ENCODE results near the gene JMJD8.

JMJD8 gene

DNA sequence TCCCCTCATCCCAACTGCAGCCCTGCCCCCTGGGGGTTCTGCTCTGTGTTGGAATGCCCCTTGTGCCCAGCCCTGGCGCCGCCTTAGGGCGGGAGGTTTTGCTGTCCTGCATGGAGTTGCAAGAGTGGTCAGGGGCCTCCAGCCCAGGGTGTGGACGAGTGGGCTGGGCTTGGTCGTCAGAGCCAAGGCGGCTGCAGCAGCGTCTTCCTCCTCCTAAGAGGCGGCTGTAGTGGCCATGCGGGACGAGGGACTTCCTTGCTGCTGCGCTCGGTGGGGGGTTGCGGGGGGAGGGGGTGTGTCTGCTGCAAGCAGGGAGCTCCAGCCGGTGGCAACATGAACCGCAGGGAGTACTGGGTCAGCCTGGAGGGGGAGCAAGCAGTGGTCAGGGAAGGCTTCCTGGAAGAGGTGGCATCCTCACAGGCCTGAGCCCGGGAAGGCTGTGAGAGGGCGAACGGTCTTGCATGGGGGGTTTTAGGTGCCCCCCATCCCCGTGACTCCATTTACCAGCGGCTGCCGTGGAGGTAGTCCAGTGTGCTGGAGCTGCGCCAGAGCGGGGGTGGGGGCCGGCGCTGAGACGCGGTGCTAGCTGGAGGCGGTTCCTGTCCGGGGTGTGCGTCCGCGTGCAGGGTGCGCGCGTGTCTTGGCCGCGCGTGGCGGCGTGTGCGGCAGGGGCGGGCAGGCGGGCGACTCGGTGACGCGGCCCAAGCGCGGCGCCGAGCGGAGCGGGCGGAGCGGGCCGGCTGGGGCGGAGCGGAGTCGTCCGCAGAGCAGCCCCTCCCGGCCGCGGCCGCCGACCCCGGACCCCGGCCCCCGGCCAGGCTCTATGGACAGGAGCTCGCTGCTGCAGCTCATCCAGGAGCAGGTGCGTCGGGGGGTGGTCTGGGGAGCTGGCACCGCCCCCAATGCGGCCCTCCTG is 8.9 kb downstream of the JMJD8 start, which contains the start of gene RHBDL1:
Gene RHBDL1 (plus strand): TSS at position 704 of the 916 bp plus-strand sequence. CDS start 120 bp downstream, at position 824.
- no peak for DNase-seq

DNA sequence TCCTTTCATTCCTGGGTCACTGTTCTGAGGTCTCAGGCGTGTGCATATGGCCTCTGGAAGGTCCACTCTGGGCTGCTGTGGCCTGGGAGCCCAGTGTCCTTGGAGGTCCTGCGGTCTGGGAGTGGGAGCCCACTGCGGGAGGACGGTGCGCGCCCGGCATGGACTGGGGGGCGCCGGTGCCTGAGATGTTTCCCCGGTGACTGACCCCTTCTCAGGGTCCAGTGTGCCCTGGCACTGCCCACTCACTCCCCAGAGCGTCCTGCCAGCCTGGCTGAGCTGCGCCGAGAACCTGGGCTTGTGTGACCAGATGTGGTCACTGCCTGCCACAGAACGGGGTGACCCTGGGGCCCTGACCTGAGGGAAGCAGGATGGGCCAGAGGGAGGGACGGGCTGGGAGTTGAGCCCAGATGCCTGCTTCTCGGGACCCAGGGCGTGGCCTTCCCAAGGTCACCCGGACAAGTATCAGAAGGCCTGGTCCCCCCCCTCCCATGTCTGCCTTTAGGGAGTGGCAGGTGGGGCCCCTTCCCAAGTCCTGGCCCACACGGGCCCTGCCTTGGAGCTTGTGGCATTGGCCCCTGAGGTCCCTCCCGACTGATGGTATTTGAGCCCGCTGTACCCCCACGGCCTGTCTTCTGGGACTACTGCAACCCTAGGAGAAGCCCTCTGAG is 9.8 kb downstream of the JMJD8 start:
- no peak for DNase-seq

- DNase-seq: no peak
These were observed 10.6 kb downstream of the JMJD8 start for GRCh38 chr16:673399-673991.

DNA sequence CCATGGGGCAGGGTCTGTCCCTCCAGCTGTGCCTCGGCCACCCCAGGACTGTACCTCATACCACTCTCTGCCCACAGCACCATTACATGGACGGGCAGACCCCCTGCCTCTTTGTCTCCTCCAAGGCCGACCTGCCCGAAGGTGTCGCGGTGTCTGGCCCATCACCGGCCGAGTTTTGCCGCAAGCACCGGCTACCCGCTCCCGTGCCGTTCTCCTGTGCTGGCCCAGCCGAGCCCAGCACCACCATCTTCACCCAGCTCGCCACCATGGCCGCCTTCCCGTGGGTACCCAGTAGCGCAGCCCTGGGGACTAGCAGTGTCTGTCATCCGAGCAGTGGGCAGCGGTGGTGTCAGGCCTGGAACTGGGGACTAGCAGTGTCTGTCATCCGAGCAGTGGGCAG is 11.3 kb downstream of the JMJD8 start:
- DNase-seq: no peak

GRCh38 chr16:672371-672770 is 11.8 kb downstream of the JMJD8 start:
- no peak for DNase-seq

- DNase-seq: no peak
These were observed 12.6 kb downstream of the JMJD8 start for GRCh38 chr16:671353-672131.

GRCh38 chr16:670485-671352 is 13.4 kb downstream of the JMJD8 start:
- no peak for DNase-seq

- no peak for DNase-seq
These were observed 14.5 kb downstream of the JMJD8 start for GRCh38 chr16:669666-670065.

- peak; percentile 72 for DNase-seq
These were observed 15.5 kb downstream of the JMJD8 start for GRCh38 chr16:668519-669171.

GRCh38 chr16:667780-668518 is 16.2 kb downstream of the JMJD8 start, which contains the start of gene RHOT2:
Gene RHOT2, plus strand, starts transcription at chr16:668132. Its CDS starts 68 bp downstream, at chr16:668200.
- DNase-seq: peak; percentile 97

DNA sequence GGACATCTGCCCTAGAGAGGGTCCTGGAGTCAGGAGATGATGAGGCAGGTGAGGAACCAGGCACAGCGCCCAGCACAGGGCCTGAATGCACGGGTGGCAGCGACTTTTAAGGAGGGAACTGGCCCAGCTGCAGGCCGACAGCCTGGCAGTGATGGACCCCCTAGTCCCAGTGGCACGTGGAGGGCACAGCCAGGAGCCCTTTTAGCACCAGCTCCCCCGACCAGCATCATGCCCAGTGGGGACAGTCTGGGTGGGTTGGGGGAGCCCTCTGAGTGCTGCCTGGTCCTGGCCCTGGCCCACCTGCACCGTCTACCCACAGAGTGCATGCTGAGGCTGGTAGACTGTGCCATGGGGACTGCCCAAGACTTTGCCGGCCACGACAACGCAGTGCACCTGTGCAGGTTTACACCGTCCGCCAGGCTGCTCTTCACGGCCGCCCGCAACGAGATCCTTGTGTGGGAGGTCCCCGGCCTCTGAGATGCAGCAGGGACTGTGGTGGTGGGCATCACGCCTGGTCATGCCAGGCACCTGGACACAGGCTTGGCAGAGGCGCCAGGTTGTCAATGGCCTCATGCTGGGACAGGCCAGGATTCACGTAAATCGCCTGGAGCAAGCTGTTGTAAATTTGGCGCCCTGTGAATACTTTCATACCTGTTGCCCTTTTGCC is 16.9 kb downstream of the JMJD8 start:
- DNase-seq: no peak

- DNase-seq: no peak
These were observed 17.6 kb downstream of the JMJD8 start for GRCh38 chr16:666572-666971.

GRCh38 chr16:662597-662996 is 21.5 kb downstream of the JMJD8 start:
- DNase-seq: no peak

DNA sequence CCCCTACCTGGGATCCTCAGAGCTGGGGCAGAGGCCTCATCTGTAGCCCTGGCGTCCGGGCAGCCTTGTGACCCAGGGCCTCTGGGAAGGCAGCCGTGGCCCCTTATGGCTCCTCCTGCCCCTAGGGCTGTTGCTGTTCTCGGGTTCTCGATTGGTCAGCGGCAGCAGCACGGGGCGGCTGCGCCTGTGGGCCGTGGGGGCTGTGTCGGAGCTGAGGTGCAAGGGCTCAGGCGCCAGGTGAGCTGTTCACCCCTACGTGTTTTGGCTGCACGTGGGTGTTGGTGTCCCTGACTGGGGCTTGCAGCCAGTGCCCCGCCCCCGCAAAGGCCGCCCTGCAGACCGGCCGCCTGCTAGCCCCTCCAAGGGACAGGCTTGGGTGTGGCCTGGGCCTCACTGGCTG is 22.0 kb downstream of the JMJD8 start:
- no peak for DNase-seq

GRCh38 chr16:661184-661821 is 22.8 kb downstream of the JMJD8 start:
- DNase-seq: no peak

DNA sequence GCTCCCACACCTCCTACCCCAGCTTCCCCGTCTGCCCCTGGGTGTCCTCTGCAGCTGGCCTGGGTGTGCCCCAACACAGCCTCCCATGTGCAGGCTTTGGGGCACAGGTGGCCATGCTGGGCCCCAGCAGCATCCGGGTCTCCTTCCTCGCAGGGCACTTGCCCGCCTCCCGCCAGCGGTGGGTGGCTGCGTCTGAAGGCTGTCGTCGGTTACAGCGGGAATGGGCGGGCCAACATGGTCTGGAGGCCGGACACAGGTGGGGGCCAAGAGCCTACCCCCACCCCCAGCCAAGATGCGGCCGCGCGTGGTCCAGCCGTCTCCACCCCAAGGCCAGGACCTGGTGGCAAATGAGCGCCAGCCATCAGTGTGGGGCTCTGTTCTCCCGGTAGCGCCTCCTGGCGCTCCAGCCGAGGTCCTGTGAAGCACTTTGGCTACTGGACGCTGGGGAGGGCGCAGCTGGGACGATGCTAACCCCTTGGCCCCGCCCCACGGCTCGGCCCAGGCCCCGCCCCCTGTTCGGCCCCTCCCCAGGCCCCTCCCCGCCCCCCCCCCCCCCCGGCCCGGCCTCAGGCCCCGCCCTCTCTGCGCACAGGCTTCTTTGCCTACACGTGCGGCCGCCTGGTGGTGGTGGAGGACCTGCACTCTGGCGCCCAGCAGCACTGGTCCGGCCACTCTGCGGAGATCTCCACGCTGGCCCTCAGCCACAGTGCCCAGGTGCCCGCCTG is 23.5 kb downstream of the JMJD8 start:
- peak; percentile 87 for DNase-seq

- no peak for DNase-seq
These were observed 24.0 kb downstream of the JMJD8 start for GRCh38 chr16:660132-660458.

- no peak for DNase-seq
These were observed 24.5 kb downstream of the JMJD8 start for GRCh38 chr16:659618-660017.

Measured in activated effector memory CD4-positive, alpha-beta T cell treated with anti-CD3 and anti-CD28 coated beads, Interleukin-2, amount 50 U/mL, for 16 hours (primary cell).